Esophagus (tissue), 2 donors: ENCODE measurements around the gene NT5C3B. TPM values are rescaled to one million over a fixed set of nuclear protein-coding genes. Genes with fewer than 3 reads are reported as not detected.

Experiments used
- H3K27ac ChIP-seq, 2 donors: one replicate each; pipeline ENCODE4 v1.5.1; 2013; ENCODE audit warnings: low read depth in 2 of 2, mild to moderate bottlenecking in 2 of 2, inconsistent platforms in 1 of 2, low read length in 1 of 2, moderate library complexity in 1 of 2
- H3K27me3 ChIP-seq, 2 donors: one replicate each; pipeline ENCODE4 v1.6.1; 2013; ENCODE audit warnings: low read length in 2 of 2, control low read depth in 1 of 2, mild to moderate bottlenecking in 1 of 2; ENCODE audit not compliant: insufficient read depth in 2 of 2, control insufficient read depth in 1 of 2
- H3K36me3 ChIP-seq, 2 donors: one replicate each; pipeline ENCODE4 v1.6.1; 2013; ENCODE audit warnings: low read length in 1 of 2; ENCODE audit not compliant: control insufficient read depth in 2 of 2, insufficient read depth in 2 of 2
- H3K4me1 ChIP-seq, 2 donors: one replicate each; pipeline ENCODE4 v1.6.1; 2013; ENCODE audit warnings: low read length in 1 of 2; ENCODE audit not compliant: control insufficient read depth in 2 of 2, insufficient read depth in 2 of 2
- H3K4me3 ChIP-seq, 2 donors: one replicate each; pipeline ENCODE4 v1.5.1; 2013; ENCODE audit warnings: low read length in 2 of 2, mild to moderate bottlenecking in 2 of 2, low read depth in 1 of 2, moderate library complexity in 1 of 2
- H3K9me3 ChIP-seq, 2 donors: one replicate each; pipeline ENCODE4 v1.6.1; 2013; ENCODE audit warnings: mild to moderate bottlenecking in 2 of 2, low read depth in 1 of 2, low read length in 1 of 2, moderate library complexity in 1 of 2; ENCODE audit not compliant: control insufficient read depth in 2 of 2, insufficient read depth in 1 of 2
- WGBS, 2 donors: extraction: QIAGEN DNeasy Blood & Tissue Kit; methylation state at CpG; one replicate each; pipeline ENCODE4 v1.1.7; 2013; 5-methylcytosine and 5-hydroxymethylcytosine counted together
- polyA plus RNA-seq, 2 donors: library from polyadenylated mRNA; stranded (reverse); fragments of 200-250 nt; gene quantifications; one replicate each; pipeline ENCODE4 v1.2.3, GENCODE V29; 2013
- donor health status: healthy with polysubstance abuse.
- donor health status: Bipolar disorder and iron deficiency.

NT5C3B gene
- polyA plus RNA-seq, 2 donors, result 35.9 to 36.0 TPM

- Histone ChIP-seq H3K27me3 (no peaks in the 10 kb centered on the region), H3K4me1 (peaks cover 5 to 10% of the 10 kb centered on the region in 2 donors), H3K27ac (peak overlapping the region in 1 of 2 donors; percentile 19), H3K9me3 (no peaks in the 10 kb centered on the region), H3K4me3 (peak overlapping the region in 1 of 2 donors; percentile 27), H3K36me3 (no peaks in the 10 kb centered on the region)
- 37 to 40% methylated on average over 8 to 12 of the region's 12 CpGs for WGBS, 2 donors
Measured at GRCh38 chr17:41813152-41813680, 22.8 kb downstream of the NT5C3B start.

GRCh38 chr17:41812381-41813151 lies 23.5 kb downstream of the NT5C3B start, which contains the start of gene FKBP10:
Gene FKBP10 (plus strand): TSS chr17:41813004. CDS start chr17:41813035, 31 bp downstream.
- peaks cover 5 to 10% of the 10 kb centered on the region in 2 donors for H3K4me1 ChIP-seq
- WGBS, 2 donors, result 4 to 8% methylated on average over 35 of the region's 35 CpGs
- no peaks in the 10 kb centered on the region for H3K36me3 ChIP-seq
- H3K27ac ChIP-seq, result peak within 1 kb of the TSS in 1 of 2 donors; percentile 56
- no peaks in the 10 kb centered on the region for H3K9me3 ChIP-seq
- no peaks in the 10 kb centered on the region for H3K27me3 ChIP-seq
- H3K4me3 ChIP-seq, result peak within 1 kb of the TSS; percentile 54 to 71

- Histone ChIP-seq H3K27me3 (no peaks in the 10 kb centered on the region), H3K27ac (peak within 1 kb of the TSS in 1 of 2 donors; percentile 56), H3K9me3 (no peaks in the 10 kb centered on the region), H3K36me3 (peaks cover 0 to 4% of the 10 kb centered on the region in 2 donors), H3K4me3 (peak within 1 kb of the TSS; percentile 54 to 71), H3K4me1 (peaks cover 5 to 10% of the 10 kb centered on the region in 2 donors)
- 0% methylated on average over 88 to 96 of the region's 96 CpGs for whole genome bisulfite sequencing, 2 donors
Measured at GRCh38 chr17:41811549-41812380, 24.3 kb downstream of the NT5C3B start, which contains the start of gene P3H4. Gene P3H4 (minus strand): TSS chr17:41811949. CDS start chr17:41811915, 34 bp downstream.

- H3K4me1 ChIP-seq, result peaks cover 5 to 10% of the 10 kb centered on the region in 2 donors
- H3K27ac ChIP-seq, result peak overlapping the region in 1 of 2 donors; percentile 56
- WGBS, 2 donors, result 27 to 28% methylated on average over 52 to 58 of the region's 58 CpGs
- no peaks in the 10 kb centered on the region for H3K27me3 ChIP-seq
- H3K9me3 ChIP-seq, result no peaks in the 10 kb centered on the region
- peaks cover 0 to 7% of the 10 kb centered on the region in 2 donors for H3K36me3 ChIP-seq
- H3K4me3 ChIP-seq, result peak overlapping the region; percentile 54 to 71
Measured at GRCh38 chr17:41810659-41811548, 25.1 kb downstream of the NT5C3B start.

GRCh38 chr17:41806685-41807445 lies 29.2 kb downstream of the NT5C3B start:
- Histone ChIP-seq H3K4me1 (peaks cover 5 to 6% of the 10 kb centered on the region in 2 donors), H3K27me3 (no peaks in the 10 kb centered on the region), H3K36me3 (peaks cover 0 to 7% of the 10 kb centered on the region in 2 donors), H3K9me3 (no peaks in the 10 kb centered on the region), H3K27ac (no peak overlapping the region), H3K4me3 (no peak overlapping the region)
- WGBS, 2 donors, result 85 to 87% methylated on average over 8 of the region's 8 CpGs

- peaks cover 2 to 5% of the 10 kb centered on the region in 2 donors for H3K4me1 ChIP-seq
- H3K9me3 ChIP-seq, result no peaks in the 10 kb centered on the region
- no peak overlapping the region for H3K4me3 ChIP-seq
- H3K27ac ChIP-seq, result no peak overlapping the region
- peaks cover 0 to 7% of the 10 kb centered on the region in 2 donors for H3K36me3 ChIP-seq
- WGBS, 2 donors, result 68 to 70% methylated on average over 23 to 24 of the region's 24 CpGs
- no peaks in the 10 kb centered on the region for H3K27me3 ChIP-seq
Measured at GRCh38 chr17:41803049-41804020, 32.7 kb downstream of the NT5C3B start.

GRCh38 chr17:41801374-41802271 lies 34.4 kb downstream of the NT5C3B start:
- 13 to 15% methylated on average over 14 of the region's 14 CpGs for WGBS, 2 donors
- Histone ChIP-seq H3K9me3 (no peaks in the 10 kb centered on the region), H3K4me1 (peaks cover 2 to 5% of the 10 kb centered on the region in 2 donors), H3K4me3 (peak overlapping the region in 1 of 2 donors; percentile 11), H3K27ac (peak overlapping the region; percentile 93 to 99), H3K27me3 (no peaks in the 10 kb centered on the region), H3K36me3 (peaks cover 0 to 3% of the 10 kb centered on the region in 2 donors)
